KMS-11 (cell line): ENCODE data around the gene TJP3.
A peak's percentile ranks its signal among the peaks of the same experiment; 100 is the strongest.

ENCODE experiments used
- H2AFZ ChIP-seq: fragments of 200-600 bp; sonication (generic); 2 replicates; pipeline ENCODE4 v1.6.1; 2016; ENCODE audit warnings: antibody characterized with exemption, mixed run types, low read depth
- H3K27ac ChIP-seq: fragments of 200-600 bp; sonication (generic); 2 replicates; pipeline ENCODE4 v1.6.1; 2016; ENCODE audit warnings: mild to moderate bottlenecking, mixed run types
- H3K27me3 ChIP-seq: fragments of 200-600 bp; sonication (generic); 2 replicates; pipeline ENCODE4 v1.6.1; 2017; ENCODE audit warnings: mild to moderate bottlenecking, low read depth, mixed run types, moderate library complexity; ENCODE audit not compliant: insufficient read depth
- H3K36me3 ChIP-seq: fragments of 200-600 bp; sonication (generic); 2 replicates; pipeline ENCODE4 v1.6.1; 2017; ENCODE audit warnings: mild to moderate bottlenecking, mixed run types; ENCODE audit not compliant: insufficient read depth
- H3K4me1 ChIP-seq: fragments of 200-600 bp; sonication (generic); 2 replicates; pipeline ENCODE4 v1.6.1; 2016; ENCODE audit warnings: mild to moderate bottlenecking, low read depth, mixed run types; ENCODE audit not compliant: poor library complexity, severe bottlenecking
- H3K4me2 ChIP-seq: fragments of 200-600 bp; sonication (generic); 2 replicates; pipeline ENCODE4 v1.7.0; 2016; ENCODE audit warnings: mild to moderate bottlenecking, mixed run types
- H3K4me3 ChIP-seq: fragments of 200-600 bp; sonication (generic); IDR thresholded peaks from 2 replicates; pipeline ENCODE4 v1.6.1; 2017; ENCODE audit warnings: low read depth, low read length, mixed read lengths; ENCODE audit not compliant: insufficient read depth
- H3K79me2 ChIP-seq: fragments of 200-600 bp; sonication (generic); 2 replicates; pipeline ENCODE4 v1.6.1; 2016; ENCODE audit warnings: low read depth, mixed run types; ENCODE audit not compliant: insufficient read depth
- H3K9ac ChIP-seq: fragments of 200-600 bp; sonication (generic); 2 replicates; pipeline ENCODE4 v1.6.1; 2016; ENCODE audit warnings: mild to moderate bottlenecking, mixed run types
- H4K20me1 ChIP-seq: fragments of 200-600 bp; sonication (generic); 2 replicates; pipeline ENCODE4 v1.6.1; 2016; ENCODE audit warnings: mild to moderate bottlenecking, mixed run types; ENCODE audit not compliant: insufficient read depth
- TF ChIP-seq, protein P1 (sequence below): fragments of 200-600 bp; sonication (generic); conservative IDR thresholded peaks from 2 replicates; pipeline ENCODE4 v1.6.1; 2017; ENCODE audit warnings: low read depth, mild to moderate bottlenecking, antibody characterized with exemption, low read length, moderate library complexity, mixed read lengths

TJP3 gene

DNA sequence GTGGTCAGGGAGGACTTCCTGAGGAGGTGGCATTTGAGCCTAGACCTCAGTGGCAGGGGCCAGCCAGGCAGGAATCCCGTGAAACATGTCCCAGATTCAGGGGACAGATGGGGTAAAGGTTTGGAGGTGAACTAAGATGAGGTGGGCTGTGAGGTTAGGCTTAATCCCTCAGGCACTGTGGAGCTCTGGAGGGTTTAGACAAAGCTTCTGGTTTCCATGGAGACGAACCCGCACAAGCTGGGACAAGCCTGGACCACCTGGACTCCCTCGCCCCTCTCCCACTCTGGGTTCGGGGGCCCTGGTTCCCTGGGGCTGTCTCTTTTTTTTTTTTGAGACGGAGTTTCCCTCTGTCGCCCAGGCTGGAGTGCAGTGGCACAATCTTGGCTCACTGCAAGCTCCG is 15.7 kb downstream of the TJP3 start:
- Histone ChIP-seq H2AFZ (no peak overlapping the region), H3K79me2 (no peaks in the 10 kb centered on the region), H3K4me1 (peaks cover 25% of the 10 kb centered on the region), H3K4me3 (no peak overlapping the region), H4K20me1 (no peaks in the 10 kb centered on the region), H3K36me3 (no peaks in the 10 kb centered on the region), H3K4me2 (no peak overlapping the region), H3K27ac (no peak overlapping the region), H3K27me3 (peaks cover 12% of the 10 kb centered on the region), H3K9ac (no peak overlapping the region)
- TF ChIP-seq, protein P1, sequence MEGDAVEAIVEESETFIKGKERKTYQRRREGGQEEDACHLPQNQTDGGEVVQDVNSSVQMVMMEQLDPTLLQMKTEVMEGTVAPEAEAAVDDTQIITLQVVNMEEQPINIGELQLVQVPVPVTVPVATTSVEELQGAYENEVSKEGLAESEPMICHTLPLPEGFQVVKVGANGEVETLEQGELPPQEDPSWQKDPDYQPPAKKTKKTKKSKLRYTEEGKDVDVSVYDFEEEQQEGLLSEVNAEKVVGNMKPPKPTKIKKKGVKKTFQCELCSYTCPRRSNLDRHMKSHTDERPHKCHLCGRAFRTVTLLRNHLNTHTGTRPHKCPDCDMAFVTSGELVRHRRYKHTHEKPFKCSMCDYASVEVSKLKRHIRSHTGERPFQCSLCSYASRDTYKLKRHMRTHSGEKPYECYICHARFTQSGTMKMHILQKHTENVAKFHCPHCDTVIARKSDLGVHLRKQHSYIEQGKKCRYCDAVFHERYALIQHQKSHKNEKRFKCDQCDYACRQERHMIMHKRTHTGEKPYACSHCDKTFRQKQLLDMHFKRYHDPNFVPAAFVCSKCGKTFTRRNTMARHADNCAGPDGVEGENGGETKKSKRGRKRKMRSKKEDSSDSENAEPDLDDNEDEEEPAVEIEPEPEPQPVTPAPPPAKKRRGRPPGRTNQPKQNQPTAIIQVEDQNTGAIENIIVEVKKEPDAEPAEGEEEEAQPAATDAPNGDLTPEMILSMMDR = no peak

DNA sequence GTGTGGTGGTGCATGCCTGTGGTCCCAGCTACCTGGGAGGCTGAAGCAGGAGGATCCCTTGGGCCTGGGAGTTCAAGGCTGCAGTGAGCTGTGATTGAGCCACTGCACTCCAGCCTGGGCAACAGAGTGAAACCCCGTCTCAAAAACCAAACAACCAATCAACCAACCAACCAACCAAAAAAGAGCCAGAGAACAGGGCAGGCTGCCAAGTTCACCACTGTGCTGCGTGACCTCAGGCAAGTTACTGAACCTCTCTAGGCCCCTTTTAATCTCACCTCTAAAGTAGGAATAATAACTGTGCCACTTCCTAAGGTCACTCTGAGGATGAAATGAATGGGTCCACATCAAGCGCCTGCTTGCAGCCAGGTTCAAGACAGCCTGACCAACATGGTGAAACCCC is 16.9 kb downstream of the TJP3 start:
- H3K36me3 ChIP-seq = no peaks in the 10 kb centered on the region
- no peaks in the 10 kb centered on the region for H4K20me1 ChIP-seq
- no peak overlapping the region for H3K4me3 ChIP-seq
- no peak overlapping the region for H3K27ac ChIP-seq
- peaks cover 8% of the 10 kb centered on the region; the same call in 1 of the 2 replicates for H3K27me3 ChIP-seq
- no peak overlapping the region for H2AFZ ChIP-seq
- no peak overlapping the region for H3K9ac ChIP-seq
- H3K79me2 ChIP-seq = no peaks in the 10 kb centered on the region
- H3K4me2 ChIP-seq = peak overlapping the region; percentile 26
- TF ChIP-seq, protein P1 = no peak
- H3K4me1 ChIP-seq = peaks cover 25% of the 10 kb centered on the region

DNA sequence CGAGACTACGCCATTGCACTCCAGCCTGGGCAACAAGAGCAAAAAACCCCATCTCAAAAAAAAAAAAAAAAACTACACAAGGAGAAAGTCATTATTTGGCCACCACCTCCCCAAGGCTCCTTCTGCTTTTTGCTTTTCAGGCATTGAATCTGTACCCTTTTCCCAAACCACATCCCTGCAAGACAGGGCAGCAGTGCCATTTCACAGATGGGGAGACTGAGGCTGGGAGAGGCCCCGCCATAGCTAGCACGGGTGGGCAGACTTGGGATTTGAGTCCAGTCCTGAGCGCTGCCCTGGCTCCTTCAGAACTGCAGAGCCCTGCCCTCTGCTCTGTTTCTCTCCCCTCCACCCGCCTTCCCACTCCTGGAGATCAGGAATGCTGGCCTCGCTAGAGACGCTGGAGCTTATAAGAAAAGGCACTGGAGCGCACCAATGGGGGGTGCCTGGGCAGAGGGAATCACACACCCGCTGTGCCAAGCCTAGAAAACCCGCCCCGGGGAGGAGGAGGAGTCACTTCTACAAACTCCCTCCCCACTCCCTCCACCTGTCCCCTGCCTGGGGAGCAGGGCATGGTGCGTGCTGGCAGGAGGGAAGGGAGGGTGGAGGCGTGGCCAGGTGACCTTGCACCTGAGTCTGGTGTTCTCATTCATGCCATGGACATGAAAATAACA is 17.6 kb downstream of the TJP3 start:
- no peaks in the 10 kb centered on the region for H3K79me2 ChIP-seq
- H3K36me3 ChIP-seq = no peaks in the 10 kb centered on the region
- H4K20me1 ChIP-seq = no peaks in the 10 kb centered on the region
- TF ChIP-seq, protein P1 = no peak
- no peak overlapping the region for H3K4me3 ChIP-seq
- H2AFZ ChIP-seq = no peak overlapping the region
- no peak overlapping the region for H3K27ac ChIP-seq
- peaks cover 22% of the 10 kb centered on the region for H3K4me1 ChIP-seq
- peaks cover 4% of the 10 kb centered on the region; the same call in 1 of the 2 replicates for H3K27me3 ChIP-seq
- H3K4me2 ChIP-seq = no peak overlapping the region; the same call in 1 of the 2 replicates
- H3K9ac ChIP-seq = no peak overlapping the region

DNA sequence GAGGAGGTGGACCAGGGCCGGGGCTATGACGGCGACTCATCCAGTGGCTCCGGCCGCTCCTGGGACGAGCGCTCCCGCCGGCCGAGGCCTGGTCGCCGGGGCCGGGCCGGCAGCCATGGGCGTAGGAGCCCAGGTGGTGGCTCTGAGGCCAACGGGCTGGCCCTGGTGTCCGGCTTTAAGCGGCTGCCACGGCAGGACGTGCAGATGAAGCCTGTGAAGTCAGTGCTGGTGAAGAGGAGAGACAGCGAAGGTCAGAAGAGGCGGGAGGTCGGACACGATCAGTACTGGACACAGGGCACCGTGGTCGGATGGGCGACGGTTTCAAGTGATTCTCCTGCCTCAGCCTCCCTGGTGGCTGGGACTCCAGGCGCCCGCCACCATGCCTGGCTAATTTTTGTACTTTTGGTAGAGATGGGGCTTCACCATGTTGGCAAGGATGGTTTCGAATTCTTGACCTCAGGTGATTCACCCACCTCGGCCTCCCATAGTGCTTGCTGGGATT is 22.3 kb downstream of the TJP3 start:
- Histone ChIP-seq H2AFZ (no peak overlapping the region), H3K79me2 (no peaks in the 10 kb centered on the region), H3K27ac (no peak overlapping the region), H3K4me2 (no peak overlapping the region), H3K4me3 (no peak overlapping the region), H3K36me3 (no peaks in the 10 kb centered on the region), H3K27me3 (peaks cover 31% of the 10 kb centered on the region), H3K4me1 (peaks cover 7% of the 10 kb centered on the region), H3K9ac (no peak overlapping the region), H4K20me1 (no peaks in the 10 kb centered on the region)
- TF ChIP-seq, protein P1 = no peak
